GM12878 (cell line): Measurements from ENCODE around the gene LMOD3. TPM values are rescaled to one million over a fixed set of nuclear protein-coding genes. Genes with fewer than 3 reads are reported as not detected.

Experiments used
- polyA plus RNA-seq, 11 experiments: library from polyadenylated mRNA; depleted of rRNA in 4 of 11; unstranded in 6 of 11; stranded (reverse) in 5 of 11; fragments of >200 nt; fragmentation: Nextera tagmentation in 4 of 11; fragmentation: Illumina TruSeq in 1 of 11; extraction: Ambion mirVana in 4 of 11; extraction: Trizol in 1 of 11; gene quantifications; 1 replicate in 1 of 11; 2 replicates in 10 of 11; pipeline versions ENCODE4 v1.2.1 to v1.2.3, GENCODE V29; 2011 to 2016; ENCODE audit warnings: inconsistent platforms in 2 of 11, missing spikeins in 2 of 11, low read depth in 1 of 11
- total RNA-seq, 4 experiments: library from RNA; depleted of rRNA in 3 of 4; stranded (reverse); fragments of >200 nt in 3 of 4; fragmentation: Illumina TruSeq in 1 of 4; extraction: Trizol in 1 of 4; gene quantifications; 2 replicates each; pipeline versions ENCODE4 v1.2.1 to v1.2.3, GENCODE V29; 2013 to 2021

The LMOD3 gene
- total and polyA plus RNA-seq, 10 of the 15 experiments (the other 5 are each of a cell fraction or from before 2014, with no cell fraction given), result 0.04 to 0.20 (median 0.09) TPM; not detected in 1

Other genes with a start within 250 kb of the LMOD3 start
- not detected in 2 replicates for gene TAFA4, start 190.0 kb downstream of the LMOD3 start, total RNA-seq (2014; rRNA removed)
- not detected in 2 replicates for gene TAFA4, start 190.0 kb downstream of the LMOD3 start, total RNA-seq (2014; rRNA removed; fragmentation: Illumina TruSeq; extraction: Trizol)
- gene TAFA4, start 190.0 kb downstream of the LMOD3 start, total RNA-seq (2021), result not detected in 2 replicates
- gene TAFA4, start 190.0 kb downstream of the LMOD3 start, polyA plus RNA-seq (2011; rRNA removed), result not detected in 2 replicates
- not detected in 2 replicates for gene TAFA4, start 190.0 kb downstream of the LMOD3 start, polyA plus RNA-seq (2014; fragmentation: Illumina TruSeq; extraction: Trizol)
- not detected for gene TAFA4, start 190.0 kb downstream of the LMOD3 start, polyA plus RNA-seq (2014; fragmentation: Nextera tagmentation; extraction: Ambion mirVana)
- gene TAFA4, start 190.0 kb downstream of the LMOD3 start, polyA plus RNA-seq (2014; rRNA removed), result not detected in 2 replicates
- gene TAFA4, start 190.0 kb downstream of the LMOD3 start, polyA plus RNA-seq (2016; fragmentation: Nextera tagmentation; extraction: Ambion mirVana), result not detected
- 9.1 and 10.6 TPM in 2 replicates for gene EOGT, start 108.9 kb downstream of the LMOD3 start, total RNA-seq (2014; rRNA removed)
- gene EOGT, start 108.9 kb downstream of the LMOD3 start, total RNA-seq (2014; rRNA removed; fragmentation: Illumina TruSeq; extraction: Trizol), result 15.5 and 16.5 TPM in 2 replicates
- 9.0 and 10.1 TPM in 2 replicates for gene EOGT, start 108.9 kb downstream of the LMOD3 start, total RNA-seq (2021)
- gene EOGT, start 108.9 kb downstream of the LMOD3 start, polyA plus RNA-seq (2011; rRNA removed), result 10.0 and 14.4 TPM in 2 replicates
- gene EOGT, start 108.9 kb downstream of the LMOD3 start, polyA plus RNA-seq (2014; fragmentation: Illumina TruSeq; extraction: Trizol), result 11.8 and 17.3 TPM in 2 replicates
- 1 to 10 TPM; 3.5 to 4.3 TPM for gene EOGT, start 108.9 kb downstream of the LMOD3 start, polyA plus RNA-seq (2014; fragmentation: Nextera tagmentation; extraction: Ambion mirVana)
- gene EOGT, start 108.9 kb downstream of the LMOD3 start, polyA plus RNA-seq (2014; rRNA removed), result 7.6 and 10.2 TPM in 2 replicates
- gene EOGT, start 108.9 kb downstream of the LMOD3 start, polyA plus RNA-seq (2016; fragmentation: Nextera tagmentation; extraction: Ambion mirVana), result 1 to 10 TPM; 6.3 to 6.7 TPM
- 15.8 and 16.5 TPM in 2 replicates for gene TMF1, start 70.3 kb downstream of the LMOD3 start, total RNA-seq (2014; rRNA removed)
- gene TMF1, start 70.3 kb downstream of the LMOD3 start, total RNA-seq (2014; rRNA removed; fragmentation: Illumina TruSeq; extraction: Trizol), result 22.9 and 23.2 TPM in 2 replicates
- 18.5 and 19.0 TPM in 2 replicates for gene TMF1, start 70.3 kb downstream of the LMOD3 start, total RNA-seq (2021)
- 17.1 and 33.3 TPM in 2 replicates for gene TMF1, start 70.3 kb downstream of the LMOD3 start, polyA plus RNA-seq (2011; rRNA removed)
- 18.1 and 20.5 TPM in 2 replicates for gene TMF1, start 70.3 kb downstream of the LMOD3 start, polyA plus RNA-seq (2014; fragmentation: Illumina TruSeq; extraction: Trizol)
- 1 to 10 TPM; 7.1 to 7.9 TPM for gene TMF1, start 70.3 kb downstream of the LMOD3 start, polyA plus RNA-seq (2014; fragmentation: Nextera tagmentation; extraction: Ambion mirVana)
- gene TMF1, start 70.3 kb downstream of the LMOD3 start, polyA plus RNA-seq (2014; rRNA removed), result 13.3 and 23.8 TPM in 2 replicates
- 10 to 100 TPM; 23.4 to 24.5 TPM for gene TMF1, start 70.3 kb downstream of the LMOD3 start, polyA plus RNA-seq (2016; fragmentation: Nextera tagmentation; extraction: Ambion mirVana)
- 77.0 and 95.8 TPM in 2 replicates for gene UBA3, start 42.2 kb downstream of the LMOD3 start, total RNA-seq (2014; rRNA removed)
- gene UBA3, start 42.2 kb downstream of the LMOD3 start, total RNA-seq (2014; rRNA removed; fragmentation: Illumina TruSeq; extraction: Trizol), result 83.8 and 92.5 TPM in 2 replicates
- 72.5 and 73.9 TPM in 2 replicates for gene UBA3, start 42.2 kb downstream of the LMOD3 start, total RNA-seq (2021)
- 116 and 190 TPM in 2 replicates for gene UBA3, start 42.2 kb downstream of the LMOD3 start, polyA plus RNA-seq (2011; rRNA removed)
- gene UBA3, start 42.2 kb downstream of the LMOD3 start, polyA plus RNA-seq (2014; fragmentation: Illumina TruSeq; extraction: Trizol), result 103 and 139 TPM in 2 replicates
- 100 to 1,000 TPM; 106 to 131 TPM for gene UBA3, start 42.2 kb downstream of the LMOD3 start, polyA plus RNA-seq (2014; fragmentation: Nextera tagmentation; extraction: Ambion mirVana)
- 64.8 and 72.9 TPM in 2 replicates for gene UBA3, start 42.2 kb downstream of the LMOD3 start, polyA plus RNA-seq (2014; rRNA removed)
- gene UBA3, start 42.2 kb downstream of the LMOD3 start, polyA plus RNA-seq (2016; fragmentation: Nextera tagmentation; extraction: Ambion mirVana), result 100 to 1,000 TPM; 100 to 108 TPM
- 95.9 and 109 TPM in 2 replicates for gene ARL6IP5, start 37.7 kb downstream of the LMOD3 start, total RNA-seq (2014; rRNA removed)
- gene ARL6IP5, start 37.7 kb downstream of the LMOD3 start, total RNA-seq (2014; rRNA removed; fragmentation: Illumina TruSeq; extraction: Trizol), result 77.9 and 78.2 TPM in 2 replicates
- 95.7 and 98.3 TPM in 2 replicates for gene ARL6IP5, start 37.7 kb downstream of the LMOD3 start, total RNA-seq (2021)
- gene ARL6IP5, start 37.7 kb downstream of the LMOD3 start, polyA plus RNA-seq (2011; rRNA removed), result 244 and 334 TPM in 2 replicates
- 139 and 158 TPM in 2 replicates for gene ARL6IP5, start 37.7 kb downstream of the LMOD3 start, polyA plus RNA-seq (2014; fragmentation: Illumina TruSeq; extraction: Trizol)
- 100 to 1,000 TPM; 269 to 310 TPM for gene ARL6IP5, start 37.7 kb downstream of the LMOD3 start, polyA plus RNA-seq (2014; fragmentation: Nextera tagmentation; extraction: Ambion mirVana)
- 84.1 and 95.2 TPM in 2 replicates for gene ARL6IP5, start 37.7 kb downstream of the LMOD3 start, polyA plus RNA-seq (2014; rRNA removed)
- gene ARL6IP5, start 37.7 kb downstream of the LMOD3 start, polyA plus RNA-seq (2016; fragmentation: Nextera tagmentation; extraction: Ambion mirVana), result 100 to 1,000 TPM; 156 to 162 TPM